GM18907 (cell line): ENCODE results near the gene WNT7A.

ENCODE experiments used
- ATAC-seq: cut with Tn5 transposase; IDR thresholded peaks from one replicate; pipeline ENCODE4 v1.9.1; 2021; ENCODE audit warnings: mild to moderate bottlenecking, moderate library complexity; ENCODE audit not compliant: unreplicated experiment

WNT7A gene

GRCh38 chr3:13798401-13798800 is 81.5 kb downstream of the WNT7A start:
- ATAC-seq, result no peak

DNA sequence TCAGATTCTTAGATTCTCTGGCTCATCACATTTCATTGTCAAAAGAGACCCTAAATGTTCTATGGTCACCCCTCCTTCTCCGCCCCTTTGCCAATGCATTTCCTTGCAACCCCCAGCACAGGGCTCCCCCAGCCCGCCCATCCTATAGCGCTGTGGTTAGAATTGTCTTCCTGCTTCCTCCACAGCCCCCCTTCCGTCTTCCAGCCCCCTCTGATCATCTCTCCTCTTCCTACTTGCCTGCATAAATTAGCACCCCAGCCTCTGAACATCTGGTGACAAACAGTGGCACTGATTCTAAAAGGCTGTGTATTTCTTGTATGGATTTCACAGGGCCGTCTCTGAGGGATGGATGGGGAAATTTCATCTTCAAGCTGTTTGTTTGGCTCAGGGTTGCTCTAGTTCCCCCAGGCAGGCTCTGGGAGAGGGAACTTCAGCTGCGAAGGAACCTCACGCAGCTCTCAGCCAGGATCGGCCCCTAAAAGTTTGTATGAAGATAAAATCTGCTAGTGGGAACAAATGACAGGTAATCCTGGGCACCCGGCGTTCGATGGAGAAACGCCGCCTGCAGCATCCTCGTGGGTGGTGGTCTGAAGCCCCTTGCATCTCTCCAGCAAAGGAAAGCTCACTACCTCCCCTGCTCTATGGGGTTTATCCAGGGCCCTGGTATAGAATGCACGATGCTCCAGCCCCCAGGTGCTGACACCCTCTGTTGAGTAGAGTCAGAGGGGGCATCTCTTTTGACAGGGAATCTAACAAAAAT is 83.0 kb downstream of the WNT7A start:
- no peak for ATAC-seq

DNA sequence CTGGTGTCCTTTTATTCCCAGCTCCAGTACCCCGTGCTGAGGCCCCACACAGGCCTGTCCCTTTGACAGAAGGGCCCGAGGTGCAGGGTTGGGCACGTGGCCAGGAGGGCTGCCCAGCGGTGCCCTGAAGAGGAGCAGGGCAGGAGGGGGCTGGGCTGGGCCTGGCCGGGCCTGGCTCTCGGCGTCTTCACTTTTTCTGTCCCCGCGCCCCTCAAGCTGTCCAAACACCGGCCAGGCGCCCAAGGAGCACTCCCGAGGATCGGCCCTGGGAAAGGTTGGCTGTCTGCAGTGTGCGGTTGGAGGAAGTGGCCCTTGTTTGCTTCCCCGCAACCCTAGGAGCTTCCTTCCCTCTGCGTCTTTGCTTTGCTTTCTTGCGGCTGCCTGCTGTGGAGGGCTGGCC is 84.1 kb downstream of the WNT7A start:
- ATAC-seq, result no peak

DNA sequence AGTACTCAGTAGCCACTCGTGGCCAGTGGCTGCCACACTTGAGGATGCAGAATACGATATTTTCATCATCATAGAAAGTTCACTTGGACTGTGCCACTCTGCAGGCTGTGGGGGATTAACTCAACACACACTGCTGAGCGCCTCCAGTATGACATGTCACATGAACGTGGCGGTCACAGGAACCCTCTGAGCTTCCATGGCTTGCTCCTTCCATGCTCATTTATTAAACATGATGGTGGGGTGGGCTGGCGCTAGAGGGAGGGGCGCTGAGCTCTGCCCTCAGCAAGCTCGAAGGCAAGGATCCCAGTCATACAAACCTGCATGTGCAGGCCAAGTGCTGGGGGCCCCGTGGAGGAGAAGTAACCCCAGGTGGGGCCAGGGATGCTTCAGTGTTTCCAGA is 85.5 kb downstream of the WNT7A start:
- no peak for ATAC-seq

DNA sequence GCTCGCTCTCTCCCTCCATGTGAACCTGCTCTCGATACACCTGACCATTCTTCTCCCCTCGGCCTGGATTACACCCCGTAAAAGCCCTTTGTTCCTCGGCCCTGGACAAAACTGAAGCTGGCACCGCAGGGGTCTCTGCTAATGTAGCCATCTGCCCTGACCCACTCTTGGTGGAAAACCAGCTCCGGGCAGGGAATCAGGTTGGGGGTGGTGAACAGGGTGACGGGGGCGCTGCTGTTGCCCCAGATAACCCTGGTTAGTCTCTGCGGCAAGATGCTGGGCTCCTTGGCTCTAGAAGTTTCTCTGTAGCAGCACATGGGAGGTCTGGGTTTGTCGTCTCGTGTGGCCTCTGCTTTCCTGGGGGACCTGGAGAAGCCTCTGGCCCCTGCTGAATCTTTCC is 86.4 kb downstream of the WNT7A start:
- ATAC-seq, result no peak

- ATAC-seq, result no peak
These were observed 87.1 kb downstream of the WNT7A start for GRCh38 chr3:13792512-13793371.

- no peak for ATAC-seq
These were observed 87.8 kb downstream of the WNT7A start for GRCh38 chr3:13792051-13792490.

DNA sequence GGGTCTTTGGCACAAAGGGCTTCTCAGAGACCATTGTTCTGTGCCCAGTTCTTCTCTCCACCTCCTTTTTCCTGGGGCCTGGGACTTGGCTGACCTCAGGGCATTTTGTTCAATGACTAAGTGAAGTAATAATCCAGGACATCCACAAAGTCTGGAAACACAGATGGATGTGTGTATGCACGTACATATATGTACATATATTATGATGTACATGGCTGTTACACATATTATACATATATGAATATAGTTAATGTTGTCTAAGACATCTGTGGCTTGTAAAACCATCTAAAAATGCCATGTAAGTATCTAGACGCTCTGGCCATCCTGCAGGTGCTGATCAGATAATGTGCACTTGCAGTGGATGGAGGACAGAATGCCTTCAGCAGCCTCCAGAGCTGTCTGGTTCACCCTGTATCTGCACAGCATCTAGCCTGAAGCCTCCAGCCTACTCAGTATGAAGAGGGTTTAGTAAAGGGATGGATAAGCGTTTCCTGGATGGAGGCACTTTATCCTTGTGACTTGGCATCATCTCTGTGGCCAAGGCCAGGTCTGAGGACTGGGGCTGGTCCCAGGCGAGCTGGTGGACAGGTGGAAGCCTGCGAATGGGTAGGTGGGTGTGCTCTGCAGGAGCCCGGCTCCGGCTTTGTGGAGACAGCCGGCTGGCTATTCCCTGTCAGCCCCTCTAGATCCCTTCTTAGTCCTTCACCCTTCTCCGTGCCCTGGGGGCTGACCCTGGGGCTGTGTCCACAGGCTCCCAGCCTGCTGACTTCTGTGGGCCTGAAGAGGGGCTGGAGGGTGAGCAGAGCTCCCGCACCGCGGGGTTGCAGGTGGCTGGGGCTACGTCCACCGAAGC is 88.4 kb downstream of the WNT7A start:
- ATAC-seq, result no peak

DNA sequence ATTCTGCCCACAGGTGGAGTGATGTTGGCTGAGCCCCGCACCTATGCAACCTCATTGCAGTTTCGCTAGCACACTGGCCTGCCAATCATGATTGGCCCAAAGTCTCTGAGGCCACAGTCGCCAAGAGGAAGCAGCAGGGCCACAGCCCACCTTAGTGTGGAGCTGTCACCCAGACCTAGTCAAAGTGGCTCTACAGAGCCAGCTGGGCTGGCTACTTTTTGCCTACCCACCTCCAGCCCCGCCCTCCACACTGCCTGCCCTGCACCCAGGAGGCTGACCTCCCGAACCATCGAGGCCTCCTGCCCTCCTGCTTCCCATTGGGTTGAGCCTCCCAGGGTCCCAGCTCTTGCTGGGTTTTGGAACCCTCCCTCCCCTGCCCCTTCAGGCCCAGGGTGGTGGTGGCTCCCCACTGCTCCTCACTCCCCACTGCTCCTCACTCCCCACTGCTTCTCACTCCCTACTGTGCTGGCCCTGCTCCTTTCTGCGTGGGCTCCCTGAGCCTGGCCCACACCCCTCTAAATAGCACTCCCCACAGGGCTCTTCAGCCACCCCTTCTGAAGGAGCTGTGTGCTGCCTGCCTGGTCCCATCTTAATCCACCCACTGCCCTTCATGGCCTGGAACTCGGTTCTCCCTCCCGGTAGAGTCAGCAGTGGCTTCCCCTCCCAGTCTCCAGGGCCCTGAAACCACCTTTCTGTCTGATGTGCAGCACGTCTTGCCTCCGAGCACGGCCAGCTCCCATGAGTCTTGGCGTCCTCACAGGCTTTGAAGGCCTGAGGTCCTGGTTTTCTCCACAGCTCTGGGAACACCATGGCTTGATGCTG is 89.3 kb downstream of the WNT7A start:
- no peak for ATAC-seq

DNA sequence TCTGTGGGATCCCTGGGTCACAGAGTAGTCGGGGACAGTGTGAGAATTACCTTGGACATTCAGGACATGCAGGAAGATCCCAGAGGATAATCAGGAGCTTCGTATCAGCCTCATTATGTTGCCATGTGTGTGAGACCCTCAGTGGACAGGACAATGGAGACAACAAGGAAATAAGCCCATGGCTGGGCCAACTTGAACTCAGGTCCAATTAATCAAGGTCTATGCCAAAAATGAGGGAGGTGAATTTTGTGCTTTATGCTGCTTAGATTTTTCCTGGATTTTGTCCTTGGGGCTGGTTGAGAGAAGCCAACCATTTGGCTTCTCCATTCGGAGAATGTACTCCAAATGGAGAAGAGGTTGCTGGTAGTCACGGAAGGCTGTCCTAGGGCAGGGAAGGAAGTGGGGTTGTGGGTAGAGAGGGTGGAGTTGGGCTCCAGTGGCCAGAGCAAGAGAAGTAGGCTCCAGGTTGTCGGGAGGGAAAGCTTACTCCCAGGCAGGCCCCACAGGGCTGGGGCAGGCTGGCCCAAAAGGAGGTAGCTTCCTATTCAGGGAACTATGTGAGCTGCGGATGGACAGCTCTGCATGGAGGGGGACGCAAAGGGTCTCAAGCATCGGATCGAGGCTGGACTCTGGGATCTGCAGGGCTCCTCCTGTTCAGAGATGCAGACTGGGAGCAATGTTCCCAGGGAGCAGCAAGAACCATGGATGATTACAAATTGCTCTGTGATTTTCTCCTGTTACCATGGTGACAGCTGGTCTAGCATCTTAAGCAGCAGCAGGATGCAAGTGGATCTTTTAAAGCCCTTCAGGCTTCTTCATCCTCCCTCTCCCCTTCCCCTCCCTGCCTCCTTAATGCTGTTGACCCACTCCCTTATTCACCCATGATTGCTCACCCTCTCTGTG is 91.1 kb downstream of the WNT7A start:
- ATAC-seq, result no peak

GRCh38 chr3:13787533-13788132 is 92.2 kb downstream of the WNT7A start:
- no peak for ATAC-seq

DNA sequence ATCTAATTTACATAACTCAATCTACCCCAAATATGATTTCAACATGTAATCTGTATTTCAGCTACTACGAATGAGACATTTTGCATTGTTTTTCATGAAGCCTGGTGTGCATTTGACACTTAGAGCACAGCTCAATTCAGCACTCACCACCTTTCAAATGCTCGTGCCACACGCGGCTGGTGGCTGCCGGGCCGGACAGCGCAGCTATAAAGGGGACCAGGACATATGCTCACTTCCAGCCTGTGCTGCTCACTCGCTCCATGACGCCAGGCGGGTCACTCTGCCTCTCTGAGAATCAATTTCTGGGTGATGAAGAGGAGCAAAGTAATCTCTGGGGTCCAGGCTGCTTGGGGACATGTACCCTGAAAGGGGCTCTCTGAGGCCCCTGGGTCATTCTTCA is 93.1 kb downstream of the WNT7A start:
- no peak for ATAC-seq

DNA sequence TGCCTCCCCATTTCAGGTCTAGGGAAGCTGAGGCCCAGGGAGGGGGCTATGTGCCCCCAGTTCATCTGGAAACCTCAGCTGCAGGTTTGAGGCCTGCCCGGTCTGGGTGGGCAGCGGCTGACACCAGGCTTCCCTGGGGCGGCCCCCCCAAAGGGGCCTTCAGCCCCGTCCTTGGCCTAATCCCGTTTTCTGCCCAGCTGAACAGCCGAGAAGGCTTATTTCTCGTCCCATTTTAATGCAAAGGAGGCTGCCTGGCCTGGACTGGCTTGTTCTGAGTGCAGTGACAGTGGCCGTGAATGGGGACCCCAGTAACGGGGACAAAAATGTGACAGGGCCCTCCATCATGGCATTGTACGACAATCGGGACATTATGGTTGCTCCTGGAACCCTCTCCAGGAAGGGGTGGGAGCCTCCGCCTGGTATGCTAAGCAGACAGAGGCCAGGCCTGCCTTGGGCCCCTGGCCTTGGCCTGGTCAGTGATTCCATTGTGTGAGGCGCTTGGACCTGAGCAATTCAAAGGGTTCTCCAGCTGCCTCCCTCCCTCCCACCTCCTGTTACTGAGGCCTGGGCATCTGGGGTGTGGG is 93.9 kb downstream of the WNT7A start:
- no peak for ATAC-seq

- no peak for ATAC-seq
These were observed 94.5 kb downstream of the WNT7A start for GRCh38 chr3:13785351-13785750.

GRCh38 chr3:13783476-13783875 is 96.4 kb downstream of the WNT7A start:
- no peak for ATAC-seq

DNA sequence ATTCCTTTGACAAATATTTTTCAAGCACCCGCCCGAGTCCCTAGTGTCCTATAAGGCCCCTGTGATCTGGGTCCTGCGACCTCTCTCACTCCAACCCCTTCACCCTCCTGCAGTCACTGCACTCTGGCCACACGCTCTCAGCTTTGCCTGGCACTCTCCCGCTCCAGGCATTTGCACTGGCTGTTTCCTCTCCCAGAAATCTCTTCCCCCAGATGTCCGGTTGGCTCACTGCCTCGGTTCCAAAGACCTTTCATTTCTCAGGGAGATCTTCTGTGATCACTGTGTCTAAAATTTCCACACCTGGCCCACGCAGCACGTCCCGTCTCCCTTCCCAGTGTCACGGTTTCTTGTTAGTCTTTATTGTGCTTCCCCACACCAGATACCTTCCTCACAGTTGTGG is 97.4 kb downstream of the WNT7A start:
- ATAC-seq, result no peak

- no peak for ATAC-seq
These were observed 98.5 kb downstream of the WNT7A start for GRCh38 chr3:13781417-13781816.

DNA sequence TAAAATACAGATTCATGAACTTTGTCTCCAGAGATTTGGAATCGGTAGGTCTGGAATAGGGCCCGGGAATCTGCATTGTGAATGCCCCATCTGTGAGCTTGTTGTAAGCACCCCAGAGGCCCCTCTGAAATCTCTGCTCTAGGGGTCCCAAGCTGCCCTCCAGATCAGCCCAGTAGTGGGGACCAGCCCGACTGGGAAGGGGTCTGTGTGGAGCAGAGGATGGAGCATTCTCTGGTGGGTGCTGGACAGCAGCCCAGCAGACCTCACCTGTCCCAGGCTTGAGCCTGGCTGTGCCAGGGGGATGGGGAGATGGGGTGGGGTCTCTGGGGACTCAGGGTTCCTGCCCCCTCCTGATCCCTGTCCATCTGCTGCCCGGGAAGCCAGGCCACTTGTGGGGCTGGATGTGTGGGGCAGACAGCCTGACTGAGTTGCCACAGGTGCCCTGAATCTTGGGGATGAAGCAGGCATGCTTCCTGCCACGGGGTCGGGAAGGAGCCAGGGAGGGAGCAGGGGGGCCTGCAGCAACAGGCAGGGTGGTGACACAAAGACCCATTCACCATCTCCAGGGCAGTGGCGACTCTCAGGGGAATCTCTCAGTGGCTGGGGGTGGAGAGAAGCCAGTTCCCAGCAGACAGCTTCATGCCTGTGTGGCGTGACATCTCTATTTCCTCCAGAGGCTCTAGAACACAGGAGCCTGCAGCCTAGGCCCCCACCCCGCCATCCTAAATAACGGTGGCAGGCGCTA is 99.3 kb downstream of the WNT7A start:
- ATAC-seq, result no peak
